Measurements from ENCODE around the gene ADCY3. TPM values are rescaled to one million over a fixed set of nuclear protein-coding genes. Genes with fewer than 3 reads are reported as not detected.

Gene ADCY3
- total and polyA plus RNA-seq, 9 of the 15 experiments (the other 6 are each of a cell fraction or from before 2014, with no cell fraction given), result 1.5 to 54.8 (median 26.3) TPM

DNA sequence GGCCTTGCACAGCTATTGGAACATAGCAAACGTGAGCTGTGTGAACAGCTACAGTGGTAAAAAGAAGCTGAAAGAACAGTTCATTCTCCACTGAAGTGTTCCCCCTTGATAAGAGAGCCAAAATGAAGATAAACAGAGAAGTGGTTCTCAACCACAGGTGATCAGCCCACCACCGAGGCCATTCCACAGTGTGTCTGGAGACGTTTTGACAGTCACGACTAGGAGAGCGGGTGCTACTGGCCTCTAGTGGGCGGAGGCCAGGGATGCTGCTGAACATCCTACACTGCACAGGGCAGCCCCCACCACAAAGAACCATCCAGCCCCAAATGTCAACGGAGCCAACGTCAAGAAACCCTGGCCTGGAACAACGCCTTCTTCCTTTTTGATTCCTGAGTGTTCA lies 38.4 kb downstream of the ADCY3 start (continued):
- TF ChIP-seq KDM4B (IDR thresholded peaks at IDR 0.05; ENCODE audit: borderline replicate concordance in 2 of 2, low read depth in 1 of 2), result no peak
- TF ChIP-seq ZC3H8 (IDR thresholded peaks at IDR 0.05), result no peak
- TF ChIP-seq CC2D1A (IDR thresholded peaks at IDR 0.05), result peak; percentile 73
- peak in 1 of 2 experiments; percentile 43; a peak in 1 of 4 replicates for TF ChIP-seq RCOR1 (IDR thresholded peaks at IDR 0.05; ENCODE audit: borderline replicate concordance in 1 of 2, low read depth in 2 of 2, low read length in 2 of 2)
- TF ChIP-seq CHD2 (IDR thresholded peaks at IDR 0.05; ENCODE audit: low read depth, low read length), result no peak
- TF ChIP-seq ILK (tag; IDR thresholded peaks at IDR 0.05; ENCODE audit: borderline replicate concordance, low read depth), result no peak
- TF ChIP-seq TRIM25 (IDR thresholded peaks at IDR 0.05; ENCODE audit: borderline replicate concordance), result no peak
- TF ChIP-seq PCBP1 (IDR thresholded peaks at IDR 0.05; ENCODE audit: low read depth, low read length, poor library complexity, severe bottlenecking), result no peak
- no peak for TF ChIP-seq BRD9 (IDR thresholded peaks at IDR 0.05; ENCODE audit: low read depth, partially characterized antibody)
- no peak for TF ChIP-seq HDAC1 (IDR thresholded peaks at IDR 0.05)
- TF ChIP-seq, protein P1, sequence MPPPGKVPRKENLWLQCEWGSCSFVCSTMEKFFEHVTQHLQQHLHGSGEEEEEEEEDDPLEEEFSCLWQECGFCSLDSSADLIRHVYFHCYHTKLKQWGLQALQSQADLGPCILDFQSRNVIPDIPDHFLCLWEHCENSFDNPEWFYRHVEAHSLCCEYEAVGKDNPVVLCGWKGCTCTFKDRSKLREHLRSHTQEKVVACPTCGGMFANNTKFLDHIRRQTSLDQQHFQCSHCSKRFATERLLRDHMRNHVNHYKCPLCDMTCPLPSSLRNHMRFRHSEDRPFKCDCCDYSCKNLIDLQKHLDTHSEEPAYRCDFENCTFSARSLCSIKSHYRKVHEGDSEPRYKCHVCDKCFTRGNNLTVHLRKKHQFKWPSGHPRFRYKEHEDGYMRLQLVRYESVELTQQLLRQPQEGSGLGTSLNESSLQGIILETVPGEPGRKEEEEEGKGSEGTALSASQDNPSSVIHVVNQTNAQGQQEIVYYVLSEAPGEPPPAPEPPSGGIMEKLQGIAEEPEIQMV (tag; conservative IDR thresholded peaks at IDR 0.05; ENCODE audit: low read depth), result no peak
- TF ChIP-seq, protein P2, sequence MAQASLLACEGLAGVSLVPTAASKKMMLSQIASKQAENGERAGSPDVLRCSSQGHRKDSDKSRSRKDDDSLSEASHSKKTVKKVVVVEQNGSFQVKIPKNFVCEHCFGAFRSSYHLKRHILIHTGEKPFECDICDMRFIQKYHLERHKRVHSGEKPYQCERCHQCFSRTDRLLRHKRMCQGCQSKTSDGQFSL (CRISPR knock-in tag; IDR thresholded peaks at IDR 0.05), result no peak
- TF ChIP-seq, protein P2 (tag; IDR thresholded peaks at IDR 0.05), result no peak
- no peak for TF ChIP-seq CBFA2T3 (IDR thresholded peaks at IDR 0.05)
- TF ChIP-seq ZNF212 (CRISPR knock-in tag; IDR thresholded peaks at IDR 0.05), result no peak
